Kidney glomerular epithelial cell (primary cell): ENCODE measurements around the gene ANO7.

Source experiments
- DNase-seq: peaks from one replicate; lab custom pipeline; 2025; lab: John Stamatoyannopoulos, UW

ANO7 gene

DNA sequence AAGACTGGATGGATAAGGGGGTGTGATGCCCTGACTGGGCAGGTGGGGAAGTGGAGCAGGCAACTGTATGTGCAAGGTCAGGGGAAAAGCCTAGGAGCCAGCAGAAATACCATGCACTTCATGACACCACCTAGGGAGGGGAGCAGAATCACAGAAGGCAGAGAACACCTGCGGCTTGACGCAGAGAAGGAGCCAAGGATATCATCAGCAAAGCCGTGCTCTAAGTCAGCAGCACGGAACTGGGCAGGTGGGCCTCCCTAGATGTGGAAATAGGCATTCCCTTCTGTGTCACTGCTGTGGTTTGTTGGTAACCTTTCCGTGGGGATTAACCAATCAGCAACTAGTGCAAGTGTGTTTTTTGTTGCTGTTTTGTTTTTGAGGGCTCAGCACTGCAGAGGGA, 85.7 kb downstream of the ANO7 start:
- DNase-seq: no peak
